DMS153 (cell line): ENCODE results near the gene TMEM26.

Experiments used
- DNase-seq: peaks from one replicate; lab custom pipeline; 2025; lab: John Stamatoyannopoulos, UW

Gene TMEM26

DNA sequence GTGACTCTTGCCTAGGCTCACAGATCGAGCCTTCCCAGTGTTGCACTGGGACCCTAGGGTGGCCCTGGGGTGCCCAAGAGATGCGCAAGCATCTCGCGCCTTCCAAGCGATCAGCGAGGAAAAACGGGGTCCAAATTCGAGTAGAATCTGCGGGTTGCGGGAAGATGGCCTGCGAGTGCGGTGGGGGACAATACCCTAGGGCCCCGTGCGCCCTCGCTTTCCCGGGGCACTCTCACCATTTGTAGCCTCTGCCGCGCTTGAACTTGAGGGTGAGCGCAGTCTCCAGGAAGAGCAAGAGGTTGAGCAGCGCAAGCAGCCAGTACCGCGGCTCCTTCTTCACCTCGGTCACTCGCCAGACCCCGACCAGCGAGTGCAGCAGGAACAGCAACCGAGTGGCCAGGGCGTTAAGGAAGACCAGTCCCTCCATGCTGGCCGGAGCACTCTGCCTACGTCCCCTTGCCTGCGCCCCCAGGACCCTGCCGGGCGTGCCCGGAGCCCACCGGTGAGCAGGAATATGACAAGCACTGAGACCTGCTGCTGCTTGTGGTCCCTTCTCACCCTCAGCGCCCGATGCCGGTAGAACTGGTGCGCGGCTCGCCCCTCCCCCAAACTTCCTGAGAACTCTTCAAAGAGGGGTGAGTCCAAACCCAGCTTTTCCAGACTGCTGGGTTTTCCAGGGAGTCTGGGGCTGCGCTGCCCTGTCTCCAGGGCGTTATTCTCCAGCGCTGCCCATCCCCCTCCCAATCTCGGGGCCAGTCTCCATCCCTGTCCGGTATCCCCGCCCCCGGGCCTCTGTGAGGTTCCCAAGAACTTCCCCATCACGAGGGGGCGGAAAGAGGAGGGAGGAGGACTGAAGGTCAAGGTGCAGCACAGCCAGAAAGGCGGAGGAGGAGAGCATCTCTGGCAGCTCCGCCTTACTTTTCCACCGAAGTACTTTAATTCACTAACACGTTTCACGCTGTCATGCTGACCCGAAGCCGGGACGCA is at the start of gene TMEM26:
TSS of gene TMEM26 (minus strand) at position 727 of the 987 bp plus-strand sequence. CDS start at position 427, 300 bp downstream.
- no peak for DNase-seq

DNA sequence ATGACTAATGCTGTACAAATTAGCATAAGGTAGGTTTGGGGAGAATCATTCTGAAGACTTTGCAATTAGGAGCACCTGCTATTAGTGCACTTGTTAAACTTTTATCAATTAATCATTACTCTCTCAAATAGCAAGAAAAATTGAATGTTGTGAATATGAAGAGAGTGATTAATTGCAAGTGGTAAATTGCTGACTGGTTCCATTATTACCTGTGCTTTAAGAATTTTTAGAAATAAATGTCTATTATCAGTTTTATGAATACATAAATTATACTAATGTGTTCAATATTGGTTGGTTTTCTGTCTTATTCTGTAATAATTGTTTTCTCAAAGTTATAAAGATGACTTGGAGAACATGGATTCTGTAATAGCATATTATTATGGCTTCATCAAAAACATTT is 47.3 kb upstream of the TMEM26 start:
- DNase-seq, result no peak

DNA sequence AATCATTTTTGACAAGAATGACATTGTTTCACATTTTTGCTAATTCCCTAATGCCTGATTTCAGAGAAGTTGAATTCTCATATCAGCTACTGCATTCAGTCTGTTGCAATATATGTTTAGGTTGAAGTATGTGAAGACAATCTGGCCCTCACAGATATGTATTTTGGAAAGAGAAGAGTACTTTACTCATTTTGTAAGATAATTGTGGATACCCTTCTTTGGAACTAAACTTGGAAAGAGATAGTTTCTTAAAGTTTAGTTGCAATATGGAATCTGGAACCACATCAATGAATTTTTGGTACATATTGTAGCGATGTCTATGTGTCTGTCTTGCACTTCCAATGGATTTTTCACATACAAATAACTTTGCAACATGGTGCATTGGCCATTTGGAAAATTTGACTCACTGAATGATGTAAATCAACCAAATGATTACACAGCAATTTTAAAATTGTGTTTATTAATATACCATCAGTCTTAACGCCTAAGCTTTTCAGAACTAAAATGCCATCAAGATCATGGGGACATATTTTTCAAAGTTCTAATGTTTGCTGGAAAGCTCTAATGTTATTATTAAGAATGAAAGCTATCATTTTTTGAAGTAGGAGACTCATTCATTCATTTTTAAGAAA is 39.3 kb upstream of the TMEM26 start:
- no peak for DNase-seq

DNA sequence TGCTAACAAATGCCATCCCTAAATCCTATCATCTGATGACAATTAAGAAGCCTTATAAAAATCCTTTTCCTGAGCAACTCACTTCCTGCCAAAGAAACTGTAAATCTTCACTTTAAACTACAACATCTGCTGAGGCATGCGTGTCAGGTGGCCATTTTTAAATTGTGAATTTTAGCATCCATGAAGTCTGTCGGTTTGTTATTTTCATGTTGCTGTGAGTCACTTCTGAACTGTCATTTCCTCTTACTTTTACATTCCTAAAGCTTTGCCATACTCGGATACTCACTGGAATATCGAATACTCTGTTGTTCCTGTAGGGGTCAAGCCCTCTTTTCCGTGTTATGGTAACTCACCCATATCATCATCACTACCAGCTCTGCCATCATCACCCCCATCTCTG is 34.3 kb upstream of the TMEM26 start:
- no peak for DNase-seq

DNA sequence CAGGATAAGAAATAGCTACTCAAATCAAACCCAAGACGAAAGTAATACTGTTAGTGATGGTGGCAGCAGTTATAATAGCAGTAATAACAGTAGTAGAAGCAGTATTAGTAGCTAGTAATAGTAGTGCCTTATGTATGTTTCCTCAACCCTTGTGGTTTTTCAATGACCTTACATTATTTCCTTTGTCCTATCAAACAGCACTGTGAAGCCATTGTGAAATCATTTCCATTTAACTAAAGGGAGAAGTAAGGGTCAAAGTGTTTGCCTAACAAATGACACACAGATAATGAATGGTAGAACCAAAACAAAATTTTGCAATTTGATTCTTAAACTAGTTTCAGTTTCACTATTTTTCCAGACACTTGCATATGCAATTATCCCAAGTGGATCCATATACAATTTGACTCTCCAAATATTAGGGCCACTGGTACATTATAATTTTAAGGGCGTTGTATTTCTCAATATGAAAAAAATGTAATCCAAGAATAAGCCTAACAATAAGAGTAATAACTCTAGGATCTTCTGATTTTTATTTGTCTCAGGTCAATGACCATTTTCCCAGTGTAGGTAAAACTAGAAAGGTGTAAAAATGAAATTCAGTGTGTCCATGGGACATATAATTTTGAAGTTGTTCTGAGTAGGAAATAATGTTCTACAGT is 33.7 kb upstream of the TMEM26 start:
- DNase-seq, result no peak

DNA sequence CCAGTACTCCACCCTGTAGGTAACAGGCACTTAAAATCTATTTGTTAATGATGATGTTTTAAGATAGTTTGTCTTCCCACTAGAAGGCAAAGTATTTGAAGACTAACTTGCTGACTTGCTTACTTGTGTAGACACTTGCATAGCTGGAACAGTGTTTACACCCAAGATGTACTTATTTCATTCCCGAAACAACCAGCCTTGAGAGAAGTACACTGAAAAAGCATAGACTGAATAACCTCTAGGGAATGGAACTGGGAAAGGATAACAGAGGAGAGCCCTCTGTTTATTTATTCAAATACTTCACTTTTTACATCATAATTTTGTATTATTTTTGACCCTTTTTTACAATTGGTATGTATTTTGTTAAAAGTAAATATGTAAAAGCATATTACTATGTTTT is 33.1 kb upstream of the TMEM26 start:
- DNase-seq, result no peak

DNA sequence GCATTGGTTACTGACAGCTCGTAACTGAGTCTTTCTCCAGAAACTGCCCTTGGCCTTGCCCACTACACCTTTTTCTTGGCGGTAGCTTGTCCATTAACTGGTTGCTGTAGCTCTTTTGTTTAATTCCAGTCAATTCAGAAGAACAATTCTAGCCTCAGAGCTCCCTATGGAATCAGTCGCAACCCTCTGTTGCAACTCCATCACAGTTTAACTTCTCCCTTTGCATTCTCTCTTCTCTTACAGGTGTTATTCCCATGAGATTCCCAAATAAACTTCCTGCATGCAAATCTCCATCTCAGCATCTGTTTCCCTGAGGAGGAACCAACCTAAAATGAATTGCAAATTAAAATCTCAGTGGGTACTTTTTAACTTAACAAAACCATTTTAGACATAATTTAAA is 28.4 kb upstream of the TMEM26 start:
- DNase-seq, result no peak

- DNase-seq, result no peak
Measured at GRCh38 chr10:61480208-61480607, 27.0 kb upstream of the TMEM26 start.

DNA sequence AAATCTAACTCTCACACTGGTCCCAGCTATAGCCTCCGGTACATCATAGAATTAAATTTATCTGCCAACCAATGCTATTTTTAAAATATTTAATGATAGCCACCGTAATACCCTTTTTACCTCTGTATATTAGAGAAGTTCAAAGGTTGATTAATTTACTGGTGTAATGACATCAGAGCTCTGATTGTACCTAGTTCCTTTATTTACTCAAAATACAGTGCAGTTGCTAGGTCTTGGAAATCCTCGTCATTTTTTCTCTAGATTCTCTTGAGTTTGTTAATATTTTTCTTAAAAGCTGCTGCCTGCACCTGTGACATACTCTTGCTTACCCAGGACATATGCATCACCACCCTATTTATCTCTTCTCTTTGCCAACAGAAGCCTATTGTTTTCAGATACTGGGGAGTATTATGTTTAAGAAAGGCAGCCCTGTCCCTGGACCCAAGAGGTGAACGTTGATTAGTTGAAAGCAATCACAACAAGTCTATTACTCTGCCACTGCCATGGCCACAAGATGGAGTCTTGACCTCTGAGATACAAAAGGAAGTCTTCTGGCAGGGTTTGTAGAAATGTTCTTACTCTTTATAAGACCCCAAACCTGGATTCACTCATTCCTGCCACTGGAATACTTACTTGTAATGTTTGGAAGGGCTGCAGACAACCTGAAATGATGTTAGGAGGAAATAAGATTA is 25.6 kb upstream of the TMEM26 start:
- no peak for DNase-seq

DNA sequence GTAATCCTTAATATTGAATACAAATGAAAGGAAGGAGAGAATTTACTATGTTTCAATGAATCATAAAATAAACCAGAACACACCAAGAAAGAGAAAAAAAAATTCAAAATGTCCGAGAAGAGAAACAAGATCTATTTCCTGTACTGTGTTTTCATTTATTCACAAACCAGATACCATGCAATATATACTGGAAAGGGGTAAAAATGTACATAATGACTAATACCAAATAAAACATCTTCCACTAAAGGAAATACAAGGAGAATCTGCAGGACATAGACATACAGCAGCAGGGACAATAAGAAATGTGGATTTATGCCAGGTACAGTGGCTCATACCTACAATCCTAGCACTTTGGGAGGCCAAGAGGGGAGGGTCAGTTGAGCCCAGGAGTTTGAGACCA is 24.3 kb upstream of the TMEM26 start:
- no peak for DNase-seq

GRCh38 chr10:61476529-61476928 is 23.3 kb upstream of the TMEM26 start:
- DNase-seq, result no peak

- DNase-seq, result no peak
Measured at GRCh38 chr10:61475449-61475873, 22.3 kb upstream of the TMEM26 start.

GRCh38 chr10:61472090-61472674 is 19.0 kb upstream of the TMEM26 start:
- DNase-seq, result no peak

GRCh38 chr10:61471491-61471890 is 18.3 kb upstream of the TMEM26 start:
- no peak for DNase-seq

DNA sequence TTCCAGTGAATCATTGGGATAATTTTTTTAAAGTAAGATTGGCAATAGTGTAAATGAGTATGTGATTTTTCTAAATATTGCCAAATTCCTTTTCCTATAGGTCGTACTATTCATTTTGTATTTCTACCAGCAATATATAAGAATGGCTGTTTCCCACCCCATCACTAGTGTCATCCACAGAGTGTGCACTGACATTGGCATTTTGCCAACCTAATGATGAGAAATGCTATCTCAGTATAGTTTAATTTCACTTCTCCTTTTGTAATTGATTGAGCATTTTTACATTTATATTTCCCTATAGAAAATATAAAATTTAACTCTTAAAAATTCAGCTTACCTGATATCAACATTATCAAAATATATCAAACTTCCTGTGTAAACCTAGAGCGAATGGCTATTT is 17.6 kb upstream of the TMEM26 start:
- no peak for DNase-seq

DNA sequence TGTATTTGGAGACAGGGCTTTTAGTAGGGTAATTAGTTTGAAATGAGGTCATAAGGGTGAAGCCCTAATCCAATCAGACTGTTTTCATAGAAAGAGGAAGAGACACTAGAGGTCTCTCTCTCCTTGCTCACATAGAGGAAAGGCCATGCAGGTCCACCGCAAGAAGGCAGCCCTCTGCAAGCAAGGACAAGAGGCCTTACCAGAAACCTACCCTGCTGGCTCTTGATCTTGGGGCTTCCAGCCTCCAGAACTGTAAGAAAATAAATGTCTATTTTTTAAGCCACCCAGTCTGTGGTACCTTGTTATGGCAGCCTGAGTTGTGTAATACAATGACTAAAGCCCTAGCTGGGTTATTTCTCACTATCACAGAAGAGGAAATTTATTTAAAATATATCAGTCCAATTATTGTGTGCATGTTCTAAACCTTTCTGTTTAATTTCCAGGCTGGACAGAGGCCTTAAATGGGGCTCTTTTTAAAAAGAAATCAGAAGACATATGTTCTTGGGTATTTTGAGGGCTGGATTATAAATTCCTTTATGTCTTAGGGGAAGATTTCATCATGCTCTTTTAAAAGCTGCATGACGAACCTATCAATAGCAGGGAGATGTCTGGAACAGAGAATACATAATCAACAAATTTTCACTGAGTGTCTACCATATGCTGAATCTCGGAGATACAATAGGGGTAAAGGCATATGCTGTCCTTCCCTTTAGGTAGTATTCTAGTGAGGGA is 12.9 kb upstream of the TMEM26 start:
- DNase-seq, result no peak

GRCh38 chr10:61465171-61465496 is 12.0 kb upstream of the TMEM26 start:
- DNase-seq, result no peak

- no peak for DNase-seq
Measured at GRCh38 chr10:61464461-61465170, 11.4 kb upstream of the TMEM26 start.

DNA sequence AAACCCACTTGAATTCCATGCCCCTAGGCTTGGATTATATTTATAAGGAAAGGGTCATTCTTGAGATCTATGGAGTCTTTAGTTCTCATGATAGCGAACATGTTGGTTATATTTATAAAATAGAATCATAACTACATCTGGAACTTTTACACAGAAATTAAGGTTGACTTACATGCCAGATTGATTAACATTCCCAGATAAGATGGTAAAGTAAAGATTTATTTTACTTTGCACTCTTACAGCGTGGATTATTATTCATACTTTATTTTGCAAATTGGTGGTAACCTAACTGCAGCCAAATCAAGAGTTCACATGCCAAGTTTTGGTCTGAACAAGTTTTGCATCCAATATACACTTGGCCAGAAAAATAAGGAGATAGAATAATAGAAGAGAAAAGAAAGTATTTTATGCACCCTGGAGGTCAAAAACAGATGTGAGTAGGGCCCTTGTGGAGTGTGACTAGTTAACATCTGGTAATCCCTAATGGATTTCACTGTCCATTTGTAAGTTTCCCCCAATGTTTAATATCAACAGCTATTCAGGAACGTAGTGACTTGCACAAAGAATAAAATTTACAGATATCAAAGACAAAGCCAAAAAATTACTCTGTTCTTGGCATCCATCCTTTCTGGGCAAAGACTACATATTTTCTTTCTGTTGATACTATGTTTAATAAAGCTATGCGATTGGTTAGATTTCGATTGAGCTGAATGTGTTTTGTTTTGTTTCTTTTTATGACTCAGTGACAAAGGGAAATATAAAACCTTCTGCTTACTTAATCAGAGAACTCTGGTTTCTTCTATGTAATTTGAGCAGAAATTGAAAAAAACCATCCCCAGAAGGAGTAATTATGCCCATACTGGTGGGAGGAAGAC is 10.1 kb upstream of the TMEM26 start:
- DNase-seq, result no peak

GRCh38 chr10:61460835-61461234 is 7.7 kb upstream of the TMEM26 start:
- no peak for DNase-seq
